K562 (cell line): ENCODE data around the gene NLE1. TPM values are rescaled to one million over a fixed set of nuclear protein-coding genes. Genes with fewer than 3 reads are reported as not detected.

ENCODE experiments used
- DEAF1 ChIP-seq: fragments of 450-650 bp; formaldehyde crosslinking; IDR thresholded peaks from 2 replicates; pipeline ENCODE4 v1.4.0; 2020; ENCODE audit warnings: mild to moderate bottlenecking, moderate library complexity
- E2F3 ChIP-seq: fragments of 250-450 bp; sonication (Bioruptor Pico); IDR thresholded peaks from 2 replicates; pipeline ENCODE4 v1.4.0; 2020; ENCODE audit warnings: mild to moderate bottlenecking
- ERF ChIP-seq: fragments of 450-650 bp; formaldehyde crosslinking; IDR thresholded peaks from 2 replicates; pipeline ENCODE4 v1.4.0; 2020; ENCODE audit warnings: mild to moderate bottlenecking, mixed read lengths
- MCM3 ChIP-seq: fragments of 450-650 bp; IDR thresholded peaks from 2 replicates; pipeline ENCODE4 v1.6.1; 2016
- PRMT5 ChIP-seq: sonication (generic); formaldehyde crosslinking; IDR thresholded peaks from 2 replicates; pipeline ENCODE4 v1.5.0; 2020; ENCODE audit warnings: missing genetic modification reagents
- SETDB1 ChIP-seq: IDR thresholded peaks from one replicate; pipeline ENCODE4 v1.6.1; 2012; ENCODE audit warnings: low read length, control low read depth, inconsistent platforms
- SMARCA5 ChIP-seq: fragments of 450-650 bp; IDR thresholded peaks from 2 replicates; pipeline ENCODE4 v1.6.1; 2016
- ZBTB40 ChIP-seq, 2 experiments: fragments of 450-650 bp in 1 of 2; sonication (generic) in 1 of 2; formaldehyde crosslinking in 1 of 2; IDR thresholded peaks; 2 replicates each; pipeline versions ENCODE4 v1.7.1 to v1.9.0; 2016 to 2022; ENCODE audit warnings: inconsistent platforms in 1 of 2, mild to moderate bottlenecking in 1 of 2, missing genetic modification reagents in 1 of 2
- ZNF232 ChIP-seq: sonication (generic); formaldehyde crosslinking; IDR thresholded peaks from 2 replicates; pipeline ENCODE4 v1.8.0; 2022; ENCODE audit warnings: mild to moderate bottlenecking, missing genetic modification reagents
- polyA plus RNA-seq, 8 experiments: library from polyadenylated mRNA; depleted of rRNA in 4 of 8; stranded (reverse) in 5 of 8; unstranded in 3 of 8; fragments of >200 nt; fragmentation: Nextera tagmentation in 2 of 8; fragmentation: Illumina TruSeq in 1 of 8; extraction: Ambion mirVana in 2 of 8; extraction: Trizol in 1 of 8; gene quantifications; 2 replicates each; pipeline versions ENCODE4 v1.2.1 to v1.2.3, GENCODE V29; 2011 to 2014; ENCODE audit warnings: inconsistent platforms in 1 of 8, missing spikeins in 1 of 8
- total RNA-seq, 7 experiments: library from RNA; depleted of rRNA in 6 of 7; stranded (reverse); fragments of >200 nt in 6 of 7; fragmentation: Illumina TruSeq in 2 of 7; extraction: Trizol in 2 of 7; gene quantifications; 2 replicates each; pipeline versions ENCODE4 v1.2.1 to v1.2.3, GENCODE V29; 2011 to 2021; ENCODE audit warnings: low replicate concordance in 1 of 7
- TF ChIP-seq, protein P1 (sequence below): fragments of 450-650 bp; formaldehyde crosslinking; conservative IDR thresholded peaks from 2 replicates; pipeline ENCODE4 v1.4.0; 2022; ENCODE audit warnings: mild to moderate bottlenecking, missing genetic modification characterization
- TF ChIP-seq, protein P2 (sequence below): conservative IDR thresholded peaks from 2 replicates; pipeline ENCODE4 v1.6.1; 2011; ENCODE audit warnings: low read depth, mild to moderate bottlenecking, low read length; ENCODE audit not compliant: control insufficient read depth

Gene NLE1
- total and polyA plus RNA-seq, 9 of the 15 experiments (the other 6 are each of a cell fraction or from before 2014, with no cell fraction given) = 3.8 to 69.0 (median 29.4) TPM

DNA sequence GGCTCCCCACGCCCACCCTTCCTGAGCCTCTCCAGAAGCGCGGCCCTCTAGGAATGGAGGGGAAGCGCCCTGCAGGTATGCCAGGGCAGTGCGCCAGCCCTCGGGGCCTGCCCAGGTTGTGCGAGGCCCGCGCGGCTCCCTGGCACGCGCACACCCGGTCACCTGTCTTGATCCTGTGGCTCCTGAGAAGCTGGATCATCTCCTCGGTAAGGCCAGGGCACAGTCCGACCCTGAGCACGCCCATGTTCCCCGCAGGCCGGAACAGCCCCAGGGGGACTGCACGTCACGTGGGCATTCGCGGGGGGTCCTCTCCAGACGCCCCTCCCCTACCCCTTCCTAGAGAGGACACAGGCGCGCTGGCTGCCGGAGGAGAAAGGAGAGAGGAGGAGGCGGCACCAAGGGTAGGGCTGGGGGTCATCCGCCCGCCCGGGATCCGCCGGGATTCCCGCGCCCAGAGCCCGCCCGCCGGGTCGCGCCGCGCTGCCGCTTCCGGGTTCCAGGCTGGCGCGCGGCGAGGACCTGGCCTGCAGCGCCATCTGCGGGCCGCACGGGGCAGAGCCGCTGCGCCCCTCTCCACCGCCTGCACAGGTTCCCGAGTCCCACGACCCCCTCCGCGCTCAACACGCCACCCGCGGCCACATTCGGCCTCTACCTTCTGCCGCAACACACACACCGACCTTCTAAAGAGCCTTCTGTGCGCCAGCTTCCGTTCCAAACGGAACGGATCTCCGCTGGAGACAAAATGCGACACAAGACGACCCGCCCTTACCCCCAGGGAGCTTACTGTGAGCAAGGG lies 22.5 kb downstream of the NLE1 start, which contains the start of gene RAD51D (continued):
- 0 out of 2 replicates have a peak, but pooled peaks have one; percentile 26 for TF ChIP-seq ZBTB40 (IDR thresholded peaks at IDR 0.05)
- TF ChIP-seq ZBTB40 (CRISPR knock-in tag; IDR thresholded peaks at IDR 0.05) = no peak
- peak; percentile 94; the same call in 1 of the 2 replicates for TF ChIP-seq E2F3 (CRISPR knock-in tag)
- TF ChIP-seq ZNF232 (CRISPR knock-in tag) = no peak
- TF ChIP-seq, protein P1, sequence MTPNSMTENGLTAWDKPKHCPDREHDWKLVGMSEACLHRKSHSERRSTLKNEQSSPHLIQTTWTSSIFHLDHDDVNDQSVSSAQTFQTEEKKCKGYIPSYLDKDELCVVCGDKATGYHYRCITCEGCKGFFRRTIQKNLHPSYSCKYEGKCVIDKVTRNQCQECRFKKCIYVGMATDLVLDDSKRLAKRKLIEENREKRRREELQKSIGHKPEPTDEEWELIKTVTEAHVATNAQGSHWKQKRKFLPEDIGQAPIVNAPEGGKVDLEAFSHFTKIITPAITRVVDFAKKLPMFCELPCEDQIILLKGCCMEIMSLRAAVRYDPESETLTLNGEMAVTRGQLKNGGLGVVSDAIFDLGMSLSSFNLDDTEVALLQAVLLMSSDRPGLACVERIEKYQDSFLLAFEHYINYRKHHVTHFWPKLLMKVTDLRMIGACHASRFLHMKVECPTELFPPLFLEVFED (CRISPR knock-in tag) = no peak
- no peak for TF ChIP-seq PRMT5
- TF ChIP-seq SMARCA5 = peak; percentile 46; the same call in 1 of the 2 replicates
- no peak for TF ChIP-seq SETDB1
- peak; percentile 78 for TF ChIP-seq DEAF1 (CRISPR knock-in tag)
- TF ChIP-seq MCM3 = no peak
- TF ChIP-seq ERF = no peak
- TF ChIP-seq, protein P2, sequence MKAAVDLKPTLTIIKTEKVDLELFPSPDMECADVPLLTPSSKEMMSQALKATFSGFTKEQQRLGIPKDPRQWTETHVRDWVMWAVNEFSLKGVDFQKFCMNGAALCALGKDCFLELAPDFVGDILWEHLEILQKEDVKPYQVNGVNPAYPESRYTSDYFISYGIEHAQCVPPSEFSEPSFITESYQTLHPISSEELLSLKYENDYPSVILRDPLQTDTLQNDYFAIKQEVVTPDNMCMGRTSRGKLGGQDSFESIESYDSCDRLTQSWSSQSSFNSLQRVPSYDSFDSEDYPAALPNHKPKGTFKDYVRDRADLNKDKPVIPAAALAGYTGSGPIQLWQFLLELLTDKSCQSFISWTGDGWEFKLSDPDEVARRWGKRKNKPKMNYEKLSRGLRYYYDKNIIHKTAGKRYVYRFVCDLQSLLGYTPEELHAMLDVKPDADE = 0 out of 2 replicates have a peak, but pooled peaks have one; percentile 45
